ENCODE measurements around the gene MCCC1. TPM values are rescaled to one million over a fixed set of nuclear protein-coding genes. Genes with fewer than 3 reads are reported as not detected.

Gene MCCC1
- total RNA-seq, 1 donor from 2014 or later = 61.4 TPM

DNA sequence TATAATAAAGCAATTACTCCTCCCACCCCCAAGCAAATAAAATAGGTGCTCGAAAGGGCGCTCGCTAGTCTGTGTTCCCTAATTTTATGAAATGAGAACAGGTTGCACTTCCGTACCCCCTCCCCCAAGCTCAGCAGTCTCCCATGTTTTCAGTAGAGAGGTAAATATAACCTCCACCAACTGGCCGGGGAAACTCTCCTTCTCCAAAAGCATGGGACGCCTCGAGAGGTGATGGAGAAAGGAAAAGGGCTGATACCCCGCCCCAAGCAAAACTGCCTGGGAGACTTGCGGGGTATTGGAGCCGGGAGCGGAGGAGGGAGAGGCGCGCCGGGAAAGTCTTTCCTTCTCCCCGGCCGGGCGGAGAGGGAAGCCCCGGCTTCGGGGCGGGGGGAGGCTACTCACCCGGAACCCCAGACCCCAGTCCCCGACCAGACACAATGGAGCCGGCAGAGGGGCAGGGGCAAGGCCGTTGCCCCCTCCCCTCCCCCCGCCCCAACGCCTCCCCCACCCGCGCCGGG lies 119.6 kb downstream of the MCCC1 start:
- Histone ChIP-seq H3K27me3 (no peaks in the 10 kb centered on the region), H3K4me1 (peaks cover 19% of the 10 kb centered on the region), H3K27ac (peak overlapping the region; percentile 89), H3K4me3 (peak overlapping the region; percentile 74), H3K9me3 (no peaks in the 10 kb centered on the region), H3K36me3 (no peaks in the 10 kb centered on the region)
- TF ChIP-seq, protein P1, sequence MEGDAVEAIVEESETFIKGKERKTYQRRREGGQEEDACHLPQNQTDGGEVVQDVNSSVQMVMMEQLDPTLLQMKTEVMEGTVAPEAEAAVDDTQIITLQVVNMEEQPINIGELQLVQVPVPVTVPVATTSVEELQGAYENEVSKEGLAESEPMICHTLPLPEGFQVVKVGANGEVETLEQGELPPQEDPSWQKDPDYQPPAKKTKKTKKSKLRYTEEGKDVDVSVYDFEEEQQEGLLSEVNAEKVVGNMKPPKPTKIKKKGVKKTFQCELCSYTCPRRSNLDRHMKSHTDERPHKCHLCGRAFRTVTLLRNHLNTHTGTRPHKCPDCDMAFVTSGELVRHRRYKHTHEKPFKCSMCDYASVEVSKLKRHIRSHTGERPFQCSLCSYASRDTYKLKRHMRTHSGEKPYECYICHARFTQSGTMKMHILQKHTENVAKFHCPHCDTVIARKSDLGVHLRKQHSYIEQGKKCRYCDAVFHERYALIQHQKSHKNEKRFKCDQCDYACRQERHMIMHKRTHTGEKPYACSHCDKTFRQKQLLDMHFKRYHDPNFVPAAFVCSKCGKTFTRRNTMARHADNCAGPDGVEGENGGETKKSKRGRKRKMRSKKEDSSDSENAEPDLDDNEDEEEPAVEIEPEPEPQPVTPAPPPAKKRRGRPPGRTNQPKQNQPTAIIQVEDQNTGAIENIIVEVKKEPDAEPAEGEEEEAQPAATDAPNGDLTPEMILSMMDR (IDR thresholded peaks at IDR 0.05) = no peak
- intact Hi-C loops (cut with DNase I) = no loop called here
- no peak for DNase-seq
- ATAC-seq = peak; percentile 52

DNA sequence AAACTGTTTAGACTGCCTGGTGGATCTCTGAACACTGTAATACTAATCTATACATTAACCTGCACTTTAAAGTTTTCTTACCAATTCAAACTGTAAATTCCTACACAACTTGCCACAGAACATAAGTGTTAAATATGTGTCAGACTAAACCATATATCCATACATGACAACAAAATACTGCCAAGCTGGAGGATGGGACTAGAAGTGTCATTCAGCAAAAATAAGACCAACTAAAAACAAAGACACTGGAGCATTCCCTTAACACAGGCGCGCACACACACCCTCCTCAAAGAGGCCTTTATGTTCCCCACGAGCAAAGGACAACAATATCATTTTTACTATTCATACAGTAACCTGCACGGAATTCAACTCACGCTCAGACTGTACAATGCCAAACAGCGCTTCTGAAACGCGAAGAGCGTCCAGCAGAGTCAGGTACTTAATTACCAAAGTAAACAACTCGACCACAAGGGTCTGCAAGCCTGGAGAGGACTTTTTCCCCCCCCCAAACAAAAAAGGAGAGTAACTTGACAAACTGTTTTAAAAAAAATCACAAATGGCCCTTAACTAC lies 120.1 kb downstream of the MCCC1 start:
- DNase-seq (no peak), ATAC-seq (no peak)
- intact Hi-C loops (cut with DNase I) = no loop called here
- peak overlapping the region; percentile 74 for H3K4me3 ChIP-seq
- H3K9me3 ChIP-seq = no peaks in the 10 kb centered on the region
- TF ChIP-seq, protein P1 (IDR thresholded peaks at IDR 0.05) = no peak
- peak overlapping the region; percentile 89 for H3K27ac ChIP-seq
- no peaks in the 10 kb centered on the region for H3K36me3 ChIP-seq
- no peaks in the 10 kb centered on the region for H3K27me3 ChIP-seq
- H3K4me1 ChIP-seq = peaks cover 19% of the 10 kb centered on the region

DNA sequence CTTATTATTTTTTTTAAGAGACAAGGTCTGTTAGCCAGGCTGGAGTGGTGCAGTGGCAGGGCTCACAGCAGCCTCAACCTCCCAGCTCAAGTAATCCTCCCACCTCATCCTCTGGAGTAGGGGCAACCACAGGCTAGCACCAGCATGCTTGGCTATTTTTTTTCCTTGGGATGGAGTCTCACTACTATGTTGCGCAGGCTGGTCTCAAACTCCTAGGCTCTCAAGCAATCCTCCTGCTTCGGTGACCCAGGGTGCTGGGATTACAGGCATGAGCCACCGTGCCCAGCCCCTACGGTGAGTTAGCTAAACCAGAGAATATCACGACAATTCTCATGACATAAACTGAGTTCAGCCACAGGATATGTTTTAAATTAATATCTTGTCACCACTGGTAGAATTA lies 120.9 kb downstream of the MCCC1 start:
- TF ChIP-seq, protein P1 (IDR thresholded peaks at IDR 0.05) = no peak
- no peaks in the 10 kb centered on the region for H3K27me3 ChIP-seq
- no peaks in the 10 kb centered on the region for H3K36me3 ChIP-seq
- no peaks in the 10 kb centered on the region for H3K9me3 ChIP-seq
- ATAC-seq = no peak
- intact Hi-C loops (cut with DNase I) = no loop called here
- H3K27ac ChIP-seq = no peak overlapping the region
- peaks cover 19% of the 10 kb centered on the region for H3K4me1 ChIP-seq
- no peak for DNase-seq
- H3K4me3 ChIP-seq = no peak overlapping the region

DNA sequence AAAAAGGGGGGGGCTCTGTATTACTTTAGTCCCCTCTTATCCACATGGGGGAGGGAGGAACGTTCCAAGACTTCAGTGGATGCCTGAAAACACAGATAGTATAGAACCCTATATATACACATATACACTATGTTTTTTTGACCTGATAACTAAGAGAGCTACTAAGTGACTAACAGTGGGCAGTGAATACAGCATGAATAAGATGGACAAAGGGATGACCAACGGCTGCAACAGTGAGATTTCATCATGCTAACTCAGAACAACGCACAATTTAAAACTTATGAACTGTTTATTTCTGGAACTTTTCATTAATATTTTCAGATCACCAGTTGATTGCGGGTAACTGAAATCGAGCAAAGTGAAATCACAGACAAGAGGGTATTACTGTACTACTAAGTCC lies 126.2 kb downstream of the MCCC1 start:
- DNase-seq (no peak), ATAC-seq (no peak)
- no peaks in the 10 kb centered on the region for H3K36me3 ChIP-seq
- no peaks in the 10 kb centered on the region for H3K9me3 ChIP-seq
- no peak overlapping the region for H3K27ac ChIP-seq
- TF ChIP-seq, protein P1 (IDR thresholded peaks at IDR 0.05) = no peak
- H3K4me3 ChIP-seq = no peak overlapping the region
- no peaks in the 10 kb centered on the region for H3K27me3 ChIP-seq
- peaks cover 15% of the 10 kb centered on the region for H3K4me1 ChIP-seq
- intact Hi-C loops (cut with DNase I) = no loop called here

DNA sequence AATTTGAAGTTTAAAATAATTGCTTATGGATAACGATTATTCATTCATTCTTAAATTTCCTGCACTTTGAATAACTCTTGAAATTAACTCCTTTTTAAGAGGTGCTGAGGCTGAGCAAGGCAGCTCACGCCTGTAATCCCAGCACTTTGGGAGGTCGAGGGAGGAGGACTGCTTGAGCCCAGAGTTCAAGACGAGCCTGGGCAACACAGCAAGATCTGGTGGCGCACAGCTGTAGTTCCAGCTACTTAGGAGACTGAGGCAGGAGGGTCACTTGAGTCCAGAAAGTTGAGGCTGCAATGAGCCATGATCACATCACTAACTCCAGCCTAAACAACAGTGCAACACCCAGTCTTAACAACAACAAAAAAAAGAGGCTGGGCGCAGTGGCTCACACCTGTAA lies 126.9 kb downstream of the MCCC1 start:
- DNase-seq (no peak), ATAC-seq (no peak)
- no peaks in the 10 kb centered on the region for H3K36me3 ChIP-seq
- no peaks in the 10 kb centered on the region for H3K27me3 ChIP-seq
- intact Hi-C loops (cut with DNase I) = no loop called here
- H3K4me1 ChIP-seq = peaks cover 19% of the 10 kb centered on the region
- TF ChIP-seq, protein P1 (IDR thresholded peaks at IDR 0.05) = no peak
- H3K9me3 ChIP-seq = no peaks in the 10 kb centered on the region
- no peak overlapping the region for H3K4me3 ChIP-seq
- H3K27ac ChIP-seq = no peak overlapping the region

DNA sequence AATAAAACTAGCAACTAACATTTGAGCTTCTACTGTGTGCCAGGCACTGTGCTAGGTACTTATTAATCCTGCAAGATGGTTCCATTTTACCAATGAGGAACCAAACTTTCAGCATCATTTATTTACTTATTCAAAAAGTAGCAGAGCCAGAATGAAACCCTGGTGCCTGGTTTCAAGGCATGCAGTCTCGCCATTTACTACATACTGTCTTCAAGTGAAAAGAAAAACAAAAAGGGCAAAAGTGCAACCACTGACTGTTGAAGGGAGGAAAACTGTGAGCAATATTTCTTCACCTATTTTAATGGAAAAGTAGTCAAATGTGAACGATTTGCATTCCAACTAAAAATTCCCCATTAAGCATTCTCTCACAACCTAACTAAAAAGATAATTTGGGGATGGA lies 127.7 kb downstream of the MCCC1 start:
- Histone ChIP-seq H3K4me3 (no peak overlapping the region), H3K27me3 (no peaks in the 10 kb centered on the region), H3K4me1 (peaks cover 21% of the 10 kb centered on the region), H3K9me3 (no peaks in the 10 kb centered on the region), H3K27ac (no peak overlapping the region), H3K36me3 (no peaks in the 10 kb centered on the region)
- ATAC-seq (no peak), DNase-seq (no peak)
- intact Hi-C loops (cut with DNase I) = no loop called here
- TF ChIP-seq, protein P1 (IDR thresholded peaks at IDR 0.05) = no peak

Measured in upper lobe of right lung (tissue), 1 donor.